ENCODE measurements around the gene AMOTL1.

The AMOTL1 gene

GRCh38 chr11:94746721-94747120 is 21.4 kb upstream of the AMOTL1 start:
- FAIRE-seq: no peak

GRCh38 chr11:94747146-94747545 is 21.0 kb upstream of the AMOTL1 start:
- FAIRE-seq: no peak

- FAIRE-seq: no peak
Observed at GRCh38 chr11:94747601-94748041, 20.5 kb upstream of the AMOTL1 start.

GRCh38 chr11:94749369-94749768 is 18.8 kb upstream of the AMOTL1 start:
- no peak for FAIRE-seq

- no peak for FAIRE-seq
Observed at GRCh38 chr11:94750319-94751217, 17.6 kb upstream of the AMOTL1 start.

- no peak for FAIRE-seq
Observed at GRCh38 chr11:94751218-94751609, 16.9 kb upstream of the AMOTL1 start.

GRCh38 chr11:94751786-94752185 is 16.4 kb upstream of the AMOTL1 start:
- FAIRE-seq: no peak

GRCh38 chr11:94753630-94754029 is 14.5 kb upstream of the AMOTL1 start:
- no peak for FAIRE-seq

GRCh38 chr11:94754335-94754734 is 13.8 kb upstream of the AMOTL1 start:
- FAIRE-seq: no peak

GRCh38 chr11:94754819-94755218 is 13.3 kb upstream of the AMOTL1 start:
- FAIRE-seq: no peak

GRCh38 chr11:94755494-94755893 is 12.7 kb upstream of the AMOTL1 start:
- FAIRE-seq: no peak

GRCh38 chr11:94757037-94757735 is 11.0 kb upstream of the AMOTL1 start:
- no peak for FAIRE-seq

- no peak for FAIRE-seq
Observed at GRCh38 chr11:94758666-94759065, 9.5 kb upstream of the AMOTL1 start.

GRCh38 chr11:94759522-94759921 is 8.6 kb upstream of the AMOTL1 start:
- FAIRE-seq: no peak

GRCh38 chr11:94760296-94760695 is 7.9 kb upstream of the AMOTL1 start:
- no peak for FAIRE-seq

- no peak for FAIRE-seq
Observed at GRCh38 chr11:94762208-94762607, 5.9 kb upstream of the AMOTL1 start.

- FAIRE-seq: no peak
Observed at GRCh38 chr11:94762995-94763394, 5.2 kb upstream of the AMOTL1 start.

- no peak for FAIRE-seq
Observed at GRCh38 chr11:94766713-94767206, 1.4 kb upstream of the AMOTL1 start.

- FAIRE-seq: no peak
Observed at GRCh38 chr11:94767291-94767690, 865 bp upstream of the AMOTL1 start.

- FAIRE-seq: no peak
Observed at GRCh38 chr11:94768602-94769541, 716 bp downstream of the AMOTL1 start.

GRCh38 chr11:94769880-94770279 is 1.7 kb downstream of the AMOTL1 start:
- no peak for FAIRE-seq

- FAIRE-seq: no peak
Observed at GRCh38 chr11:94770563-94771120, 2.5 kb downstream of the AMOTL1 start.
